Measurements from ENCODE around the gene SCN2B.

Gene SCN2B

DNA sequence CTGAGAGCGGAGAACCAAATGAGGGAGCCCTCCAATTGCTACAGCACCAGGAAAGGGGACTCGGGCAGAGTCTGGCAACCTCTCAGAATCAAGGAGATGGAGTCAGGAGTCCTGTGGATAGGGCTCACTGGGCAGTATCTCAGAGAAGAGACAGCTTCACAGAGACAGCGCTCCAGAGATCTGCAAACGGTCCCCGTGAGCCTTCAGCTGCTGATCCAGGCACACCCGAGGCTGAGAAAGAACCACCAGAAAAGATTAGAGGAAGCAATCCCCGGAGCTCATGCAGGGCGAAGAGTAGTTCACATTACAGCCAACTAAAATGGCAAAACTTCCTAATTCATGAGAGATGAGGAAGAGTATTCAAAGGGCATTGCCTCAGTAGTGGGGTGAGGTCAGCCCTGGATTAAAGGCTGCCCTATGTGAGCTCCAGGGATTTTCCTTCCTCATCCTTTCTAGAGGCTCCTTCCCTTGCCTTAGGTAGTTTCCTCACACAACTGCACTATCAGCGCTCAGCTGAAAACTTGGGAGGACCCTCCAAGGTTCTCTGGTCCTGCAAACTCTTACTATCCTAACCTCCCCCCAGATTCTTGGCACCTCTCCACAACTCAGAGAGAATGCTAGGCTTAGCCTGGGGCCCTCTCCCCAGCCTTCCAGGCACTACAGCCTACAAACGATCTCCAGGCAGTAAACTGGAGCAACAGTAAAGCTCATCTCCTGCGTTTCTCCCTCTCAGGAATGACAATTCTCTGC, 47.5 kb downstream of the SCN2B start:
- DNase-seq: no peak

DNA sequence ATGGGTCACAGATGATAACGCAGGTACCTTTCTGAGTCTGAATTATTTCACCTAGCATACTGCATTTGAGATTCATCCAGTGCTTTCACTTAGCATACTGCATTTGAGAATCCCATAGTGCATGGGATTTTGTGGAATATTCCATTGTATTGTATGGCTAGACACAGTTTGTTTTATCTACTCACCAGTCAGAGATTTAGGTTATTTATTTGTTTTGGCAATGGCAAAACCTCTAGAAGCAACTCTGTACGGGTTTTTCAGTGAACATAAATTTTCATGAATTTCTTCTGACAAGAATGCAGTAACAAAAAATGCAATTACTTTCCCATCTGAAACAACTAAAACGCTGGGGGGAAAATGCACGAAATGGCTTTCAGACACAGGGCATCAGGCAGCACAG, 48.1 kb downstream of the SCN2B start:
- no peak for DNase-seq

DNA sequence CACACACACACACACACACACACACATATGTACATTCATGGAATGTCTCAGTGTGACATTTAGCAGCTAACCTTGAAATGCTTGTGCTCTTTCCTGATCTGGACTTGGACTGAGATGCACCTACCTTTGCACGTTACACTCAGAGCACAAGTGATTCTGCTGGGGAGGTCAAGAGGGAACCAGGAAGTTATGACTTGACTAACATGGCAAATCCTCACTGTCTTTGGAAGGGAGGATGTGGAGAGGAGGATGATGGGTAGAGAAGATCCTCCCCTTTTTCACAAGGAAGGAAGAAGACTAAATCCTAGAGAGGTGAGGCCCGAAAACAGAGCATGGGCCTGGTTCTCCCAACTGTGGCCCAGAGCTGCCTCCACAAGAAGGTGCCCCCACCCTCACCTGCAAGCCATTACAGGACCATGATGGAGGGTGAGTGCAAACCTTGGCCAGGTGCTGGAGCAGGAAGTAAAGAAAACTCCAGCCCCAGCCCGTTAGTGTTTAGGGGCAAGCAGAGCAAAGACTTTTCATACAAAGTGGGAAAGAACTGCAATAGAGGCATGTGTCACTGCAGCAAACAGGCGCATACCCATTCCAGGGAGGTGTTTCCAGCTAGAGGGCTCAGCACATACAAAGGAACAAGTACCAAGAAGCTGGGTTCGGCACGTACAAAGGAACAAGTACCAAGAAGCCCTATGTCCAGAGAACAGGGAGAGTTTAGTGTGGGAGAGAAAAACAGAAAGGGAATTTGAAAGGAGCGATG, 50.2 kb downstream of the SCN2B start:
- DNase-seq: no peak

DNA sequence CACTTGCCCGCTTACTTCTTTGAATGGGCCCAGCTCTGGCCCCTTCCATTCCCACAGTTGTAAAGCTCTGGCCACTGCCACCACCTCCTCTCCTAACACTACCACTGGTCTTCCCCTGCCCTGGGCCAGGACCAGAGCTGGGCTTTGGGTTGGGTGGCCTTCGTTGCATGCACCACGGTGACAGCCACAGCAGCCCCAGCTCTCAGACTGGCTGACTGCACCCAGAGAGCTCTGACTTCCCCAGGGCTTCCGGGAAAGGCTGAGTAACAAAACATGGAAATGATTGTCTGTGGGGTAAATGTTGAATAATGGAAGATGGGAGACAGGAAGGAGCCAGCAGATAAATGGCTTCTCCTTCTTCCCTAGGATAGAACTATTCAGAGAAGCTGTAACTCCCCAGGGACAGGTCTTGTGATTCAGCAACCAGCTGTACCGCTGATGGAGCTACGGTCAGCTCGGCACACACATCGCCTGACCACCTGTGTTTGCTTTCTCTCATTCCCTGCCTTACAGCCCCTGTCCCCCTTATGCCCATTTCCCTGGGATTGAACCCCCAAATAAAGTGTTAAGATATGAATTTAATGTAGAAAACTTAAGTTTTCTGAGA, 51.4 kb downstream of the SCN2B start:
- DNase-seq: no peak

DNA sequence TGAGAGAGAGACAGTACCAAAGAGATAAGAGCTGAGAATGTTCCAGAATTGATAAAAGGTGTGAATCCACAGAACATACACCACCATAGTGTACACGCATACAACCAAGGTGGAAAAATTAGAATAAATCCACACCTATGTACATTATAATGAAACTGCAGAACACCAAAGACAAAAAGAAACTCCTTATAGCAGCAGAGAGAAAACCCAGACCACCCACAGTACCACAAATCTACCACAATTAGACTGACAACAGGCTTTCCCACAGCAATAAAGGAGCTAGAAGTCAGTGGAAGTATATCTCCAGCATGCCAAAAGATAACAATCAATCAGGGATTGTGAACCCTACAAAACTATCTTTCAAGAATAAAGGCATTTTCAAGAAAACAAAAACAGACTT, 55.6 kb downstream of the SCN2B start:
- no peak for DNase-seq

DNA sequence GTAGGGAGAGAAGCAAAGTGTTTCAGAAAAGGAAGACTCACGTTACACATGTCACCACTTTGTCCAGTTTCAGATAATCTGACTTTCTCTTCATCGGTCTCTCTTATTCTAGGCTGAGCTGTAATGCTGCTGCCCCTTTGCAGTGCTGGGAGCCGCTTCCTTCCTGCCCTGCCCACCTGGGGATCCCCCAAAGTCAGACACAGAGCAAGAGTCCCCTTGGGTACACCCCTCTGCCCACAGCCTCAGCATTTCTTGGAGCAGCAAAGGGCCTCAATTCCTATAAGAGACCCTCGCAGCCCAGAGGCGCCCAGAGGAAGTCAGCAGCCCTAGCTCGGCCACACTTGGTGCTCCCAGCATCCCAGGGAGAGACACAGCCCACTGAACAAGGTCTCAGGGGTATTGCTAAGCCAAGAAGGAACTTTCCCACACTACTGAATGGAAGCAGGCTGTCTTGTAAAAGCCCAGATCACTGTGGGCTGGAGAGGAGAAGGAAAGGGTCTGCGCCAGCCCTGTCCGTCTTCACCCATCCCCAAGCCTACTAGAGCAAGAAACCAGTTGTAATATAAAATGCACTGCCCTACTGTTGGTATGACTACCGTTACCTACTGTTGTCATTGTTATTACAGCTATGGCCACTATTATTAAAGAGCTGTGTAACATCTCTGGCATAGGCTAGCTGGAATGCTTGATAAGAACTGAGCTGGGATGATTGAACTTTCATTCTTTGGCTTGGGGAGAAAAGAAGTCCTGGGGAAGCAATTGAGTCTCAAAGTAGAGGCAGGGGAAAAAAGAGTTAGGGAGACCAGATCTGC, 58.4 kb downstream of the SCN2B start:
- no peak for DNase-seq

DNA sequence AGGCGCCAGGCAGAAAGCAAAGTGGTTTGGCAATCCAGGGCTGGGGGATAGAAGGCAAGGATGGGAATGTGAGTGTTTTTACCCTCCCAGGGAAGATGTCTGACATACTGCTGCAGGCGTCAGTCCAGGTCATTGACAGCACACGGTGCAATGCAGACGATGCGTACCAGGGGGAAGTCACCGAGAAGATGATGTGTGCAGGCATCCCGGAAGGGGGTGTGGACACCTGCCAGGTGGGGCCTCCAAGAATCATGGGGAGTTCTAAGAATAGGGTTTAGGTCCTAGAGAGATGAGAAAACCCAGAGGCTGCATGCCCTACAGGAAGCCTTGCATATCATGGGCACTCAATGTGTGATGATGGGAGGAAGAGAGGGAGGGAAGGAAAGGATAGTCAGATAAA, 61.4 kb downstream of the SCN2B start:
- DNase-seq: no peak

DNA sequence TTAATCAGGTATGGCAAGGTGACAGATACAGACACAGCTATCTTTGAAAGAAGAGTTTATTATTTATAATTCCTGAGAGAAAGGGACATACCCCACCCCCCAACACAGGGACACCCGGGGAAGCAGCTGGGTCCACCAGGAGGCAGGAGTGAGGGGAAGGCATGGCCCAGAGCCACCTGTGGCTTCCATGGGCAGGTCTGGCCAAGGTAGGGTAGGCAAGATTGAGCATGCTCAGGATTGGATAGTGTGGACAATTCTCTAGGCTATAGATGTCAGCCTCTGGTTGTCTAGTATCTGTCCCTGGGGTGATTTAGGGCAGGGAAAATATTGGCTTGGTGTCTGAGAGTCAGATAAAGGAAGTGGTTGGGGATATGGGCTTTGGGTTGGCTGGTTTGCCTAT, 62.2 kb downstream of the SCN2B start:
- DNase-seq: no peak

DNA sequence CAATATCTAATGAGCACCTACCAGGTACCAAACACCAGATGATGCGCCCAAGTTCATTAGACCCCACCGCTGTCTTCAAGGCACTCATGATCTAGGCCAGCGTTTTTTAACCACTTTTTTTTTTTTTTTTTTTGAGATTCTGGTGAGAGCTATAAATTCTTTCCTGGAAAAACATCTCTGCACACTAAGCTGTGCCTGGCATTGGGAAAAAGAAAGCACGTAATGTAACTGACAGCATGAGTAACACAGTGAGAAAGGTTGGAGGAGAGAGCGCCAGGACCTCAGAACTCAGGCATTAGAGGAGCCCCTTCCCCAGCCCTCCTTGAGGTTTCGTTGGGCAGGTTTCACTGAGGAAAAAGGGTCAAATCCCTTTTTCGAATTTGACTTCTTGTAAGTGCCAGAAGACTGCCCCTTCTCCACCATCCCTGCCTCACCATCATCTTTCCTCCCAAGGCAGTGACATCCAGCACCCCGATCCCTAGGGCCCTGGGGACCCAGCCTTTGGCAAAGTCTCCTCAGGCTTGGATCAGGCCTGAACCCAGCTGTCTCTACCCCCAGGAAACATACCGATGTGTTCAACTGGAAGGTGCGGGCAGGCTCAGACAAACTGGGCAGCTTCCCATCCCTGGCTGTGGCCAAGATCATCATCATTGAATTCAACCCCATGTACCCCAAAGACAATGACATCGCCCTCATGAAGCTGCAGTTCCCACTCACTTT, 63.6 kb downstream of the SCN2B start:
- no peak for DNase-seq
